ENCODE measurements around the gene PASK.

DNA sequence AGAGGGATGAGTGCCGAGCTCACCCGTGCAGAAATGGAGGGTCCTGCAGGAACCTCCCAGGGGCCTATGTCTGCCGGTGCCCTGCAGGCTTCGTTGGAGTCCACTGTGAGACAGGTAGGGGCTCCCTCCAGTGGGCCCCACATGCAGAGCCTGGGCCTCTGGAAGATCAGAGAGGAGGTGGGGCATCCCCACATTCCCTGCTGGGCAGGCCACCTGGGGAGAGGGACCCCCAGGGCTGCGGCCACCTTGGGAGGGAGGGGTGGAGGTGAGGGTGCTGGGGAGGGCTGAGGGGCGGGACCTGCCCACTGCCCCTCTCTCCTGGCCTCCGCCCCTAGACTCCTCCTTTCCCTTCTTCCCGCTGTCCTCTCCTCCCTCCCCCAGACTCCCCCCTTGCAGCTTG is 85.7 kb downstream of the PASK start:
- TF ChIP-seq, protein P1, sequence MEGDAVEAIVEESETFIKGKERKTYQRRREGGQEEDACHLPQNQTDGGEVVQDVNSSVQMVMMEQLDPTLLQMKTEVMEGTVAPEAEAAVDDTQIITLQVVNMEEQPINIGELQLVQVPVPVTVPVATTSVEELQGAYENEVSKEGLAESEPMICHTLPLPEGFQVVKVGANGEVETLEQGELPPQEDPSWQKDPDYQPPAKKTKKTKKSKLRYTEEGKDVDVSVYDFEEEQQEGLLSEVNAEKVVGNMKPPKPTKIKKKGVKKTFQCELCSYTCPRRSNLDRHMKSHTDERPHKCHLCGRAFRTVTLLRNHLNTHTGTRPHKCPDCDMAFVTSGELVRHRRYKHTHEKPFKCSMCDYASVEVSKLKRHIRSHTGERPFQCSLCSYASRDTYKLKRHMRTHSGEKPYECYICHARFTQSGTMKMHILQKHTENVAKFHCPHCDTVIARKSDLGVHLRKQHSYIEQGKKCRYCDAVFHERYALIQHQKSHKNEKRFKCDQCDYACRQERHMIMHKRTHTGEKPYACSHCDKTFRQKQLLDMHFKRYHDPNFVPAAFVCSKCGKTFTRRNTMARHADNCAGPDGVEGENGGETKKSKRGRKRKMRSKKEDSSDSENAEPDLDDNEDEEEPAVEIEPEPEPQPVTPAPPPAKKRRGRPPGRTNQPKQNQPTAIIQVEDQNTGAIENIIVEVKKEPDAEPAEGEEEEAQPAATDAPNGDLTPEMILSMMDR (IDR thresholded peaks at IDR 0.05): no peak
- no peak for TF ChIP-seq ELF4 (CRISPR knock-in tag; IDR thresholded peaks at IDR 0.05; ENCODE audit: low read depth)
- no peak for TF ChIP-seq JUN (CRISPR knock-in tag; IDR thresholded peaks at IDR 0.05)
- TF ChIP-seq, protein P2, sequence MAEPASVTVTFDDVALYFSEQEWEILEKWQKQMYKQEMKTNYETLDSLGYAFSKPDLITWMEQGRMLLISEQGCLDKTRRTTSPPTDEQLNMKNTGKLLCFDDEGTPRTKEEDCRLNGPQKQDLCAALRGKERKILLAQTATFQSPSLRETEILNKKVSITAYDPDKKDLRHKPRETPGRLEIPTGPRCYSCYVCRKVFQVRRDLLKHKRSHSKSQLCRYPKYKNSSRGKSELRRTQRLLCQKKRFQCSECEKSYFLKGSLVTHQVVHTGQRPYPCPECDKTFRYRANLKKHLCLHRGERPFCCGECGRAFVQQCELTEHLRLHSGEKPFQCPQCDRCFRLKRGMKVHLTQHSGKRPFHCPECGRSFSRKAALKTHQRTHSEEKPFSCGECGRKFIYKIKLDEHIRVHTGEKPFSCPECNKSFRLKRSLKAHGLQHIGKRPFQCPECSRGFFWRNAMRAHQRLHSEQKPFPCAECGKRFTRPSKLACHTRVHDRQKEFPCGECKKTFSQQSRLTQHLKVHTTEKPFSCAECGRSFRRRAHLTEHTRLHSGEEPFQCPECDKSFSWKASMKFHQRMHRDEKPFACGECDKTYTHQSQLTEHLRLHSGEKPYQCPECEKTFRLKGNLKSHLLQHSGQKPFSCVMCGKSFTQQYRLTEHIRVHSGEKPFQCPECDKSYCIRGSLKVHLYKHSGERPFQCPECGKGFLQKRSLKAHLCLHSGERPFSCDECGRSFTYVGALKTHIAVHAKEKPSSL (CRISPR knock-in tag; conservative IDR thresholded peaks at IDR 0.05): no peak
- TF ChIP-seq FOXJ3 (CRISPR knock-in tag; IDR thresholded peaks at IDR 0.05; ENCODE audit: borderline replicate concordance): no peak
- no peak for TF ChIP-seq NR3C1 (CRISPR knock-in tag; conservative IDR thresholded peaks at IDR 0.05; ENCODE audit: low read depth)
- TF ChIP-seq SP1 (CRISPR knock-in tag; conservative IDR thresholded peaks at IDR 0.05): no peak
- no peak for TF ChIP-seq ETV6 (CRISPR knock-in tag; IDR thresholded peaks at IDR 0.05)
- TF ChIP-seq SMAD3 (CRISPR knock-in tag; IDR thresholded peaks at IDR 0.05; ENCODE audit: borderline replicate concordance): no peak
- TF ChIP-seq, protein P3, sequence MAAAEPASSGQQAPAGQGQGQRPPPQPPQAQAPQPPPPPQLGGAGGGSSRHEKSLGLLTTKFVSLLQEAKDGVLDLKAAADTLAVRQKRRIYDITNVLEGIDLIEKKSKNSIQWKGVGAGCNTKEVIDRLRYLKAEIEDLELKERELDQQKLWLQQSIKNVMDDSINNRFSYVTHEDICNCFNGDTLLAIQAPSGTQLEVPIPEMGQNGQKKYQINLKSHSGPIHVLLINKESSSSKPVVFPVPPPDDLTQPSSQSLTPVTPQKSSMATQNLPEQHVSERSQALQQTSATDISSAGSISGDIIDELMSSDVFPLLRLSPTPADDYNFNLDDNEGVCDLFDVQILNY (CRISPR knock-in tag; IDR thresholded peaks at IDR 0.05): no peak
- TF ChIP-seq IRF2 (CRISPR knock-in tag; IDR thresholded peaks at IDR 0.05; ENCODE audit: borderline replicate concordance, low read depth): no peak
